Heart right ventricle (tissue), 16 donors: ENCODE results near the gene ANKRD13D. TPM values are rescaled to one million over a fixed set of nuclear protein-coding genes. Genes with fewer than 3 reads are reported as not detected.

Source experiments
- ATAC-seq, 8 donors: fragments of 200-7000 bp; cut with Tn5 transposase; one replicate each; pipeline ENCODE4 v1.9.1; 2020; ENCODE audit warnings: mild to moderate bottlenecking in 8 of 8, moderate library complexity in 8 of 8, moderate number of reproducible peaks in 1 of 8
- DNase-seq, 2 donors: peaks; one replicate each; pipeline ENCODE4 v3.0.0-alpha.2; 2020
- H3K27ac ChIP-seq, 10 donors: fragments of 200-600 bp; sonication (generic) in 2 of 10; one replicate each; pipeline versions ENCODE4 v1.5.0 to v1.8.0; 2020 to 2022; ENCODE audit warnings: mild to moderate bottlenecking in 3 of 10
- H3K27me3 ChIP-seq, 7 donors: fragments of 200-600 bp; one replicate each; pipeline ENCODE4 v1.8.0; 2021 to 2022; ENCODE audit warnings: mild to moderate bottlenecking in 2 of 7
- H3K36me3 ChIP-seq, 9 donors: fragments of 200-600 bp; sonication (generic) in 1 of 9; one replicate each; pipeline versions ENCODE4 v1.5.0 to v1.8.0; 2020 to 2022; ENCODE audit warnings: mild to moderate bottlenecking in 2 of 9
- H3K4me1 ChIP-seq, 9 donors: fragments of 200-600 bp; sonication (generic) in 1 of 9; one replicate each; pipeline versions ENCODE4 v1.5.0 to v1.8.0; 2020 to 2022; ENCODE audit warnings: mild to moderate bottlenecking in 4 of 9
- H3K4me3 ChIP-seq, 10 donors: fragments of 200-600 bp; sonication (generic) in 2 of 10; one replicate each; pipeline versions ENCODE4 v1.5.0 to v1.8.0; 2020 to 2022; ENCODE audit warnings: mild to moderate bottlenecking in 7 of 10, moderate library complexity in 2 of 10
- H3K9me3 ChIP-seq, 11 donors: fragments of 200-600 bp in 10 of 11; sonication (generic) in 2 of 11; one replicate each; pipeline versions ENCODE4 v1.5.0 to v1.8.0; 2013 to 2022; ENCODE audit warnings: mild to moderate bottlenecking in 2 of 11, control low read depth in 1 of 11, moderate library complexity in 1 of 11
- CTCF ChIP-seq, 9 donors: fragments of 200-600 bp; sonication (generic) in 2 of 9; IDR thresholded peaks; one replicate each; pipeline versions ENCODE4 v1.5.0 to v1.8.0; 2021 to 2022; ENCODE audit warnings: antibody characterized with exemption in 9 of 9, mild to moderate bottlenecking in 5 of 9, moderate library complexity in 1 of 9
- WGBS, 2 donors: extraction: QIAGEN DNeasy Blood & Tissue Kit; methylation state at CpG; one replicate each; pipeline ENCODE4 v1.1.7; 2013; ENCODE audit warnings: inconsistent platforms in 1 of 2; 5-methylcytosine and 5-hydroxymethylcytosine counted together
- intact Hi-C, 10 donors: fragments of 100-400 bp; cut with DNase I; formaldehyde crosslinking; loops; one replicate each; pipeline versions ENCODE4 v1.11.1 to v1.14.2; 2022
- polyA plus RNA-seq, 2 donors: library from polyadenylated mRNA; stranded (reverse); fragments of 200-250 nt; gene quantifications; one replicate each; pipeline ENCODE4 v1.2.3, GENCODE V29; 2013
- total RNA-seq, 10 donors: library from RNA; stranded (reverse); fragmentation: NEBNext Ultra II Directional in 3 of 10; extraction: Animal tissue kit (Norgen Biotek cat#: 25700) in 3 of 10; gene quantifications; one replicate each; pipeline versions ENCODE4 v1.2.1 to v1.2.4, GENCODE V29; 2021 to 2023
- donor health status: Arrhythmogenic right ventricular cardiomyopathy.
- donor health status: ischemic (EF 13 %, LVEDD 7.1; RV severe dilation, severe dysfunction).
- donor health status: healthy with polysubstance abuse.
- donor health status: DM: no; HTN: yes; CAD: no.
- donor health status: DM: no; HTN: no; CAD: no.
- donor health status: ischemic (EF 25% LVEDD 6.9; RV normal size, moderate dysfunction).
- donor health status: ischemic (EF 25% LVEDD 5.7; RV mildly dilated, moderate dysfunction).
- donor health status: healthy.
- donor health status: DM: yes; HTN: yes; CAD: no.
- donor health status: Ischemic cardiomyopathy.
- donor health status: ischemic (EF 35%, LVEDD 5.7; RV mildly dilated, moderate dysfunction).
- donor health status: nonischemic (EF 11% LVEDD 7.7; RV severe dilation, severe dysfunction).
- donor health status: DM: yes; HTN: yes; CAD: no.
- donor health status: PGD.
- donor health status: ischemic (EF 29% LVEDD 5.4; RV normal size, mild dysfunction).
- donor health status: nonischemic (EF 23%, LVEDD 6.1; RV moderate dilation, normal function).

Gene ANKRD13D
- total and polyA plus RNA-seq, 12 donors: 7.9 to 39.4 (median 13.3) TPM

- intact Hi-C loops: no loop called here
- H3K27ac ChIP-seq: no peak overlapping the region
- ATAC-seq: no peak
- peaks cover 0 to 17% (median 0%) of the 10 kb centered on the region in 11 donors for H3K9me3 ChIP-seq
- 95 to 98% methylated on average over 7 of the region's 7 CpGs for WGBS, 2 donors
- H3K4me3 ChIP-seq: no peak overlapping the region
- no peak for TF ChIP-seq CTCF (IDR thresholded peaks at IDR 0.05)
- peaks cover 0 to 85% (median 22%) of the 10 kb centered on the region in 9 donors for H3K36me3 ChIP-seq
- no peak for DNase-seq
- no peaks in the 10 kb centered on the region for H3K27me3 ChIP-seq
- peaks cover 6 to 26% (median 18%) of the 10 kb centered on the region in 9 donors for H3K4me1 ChIP-seq
These were observed 9.7 kb downstream of the ANKRD13D start for GRCh38 chr11:67298786-67299185.

- no peak for ATAC-seq
- intact Hi-C loops: loop anchor here in 2 of 10 donors (5.0 kb wide), 1 partner anchor 32 kb away; the partner anchor contains the start of gene GRK2 (in 2 of the 2)
These were observed 10.5 kb downstream of the ANKRD13D start for GRCh38 chr11:67299471-67300191.

GRCh38 chr11:67300256-67300755, 11.2 kb downstream of the ANKRD13D start:
- H3K4me1 ChIP-seq: peaks cover 10 to 35% (median 29%) of the 10 kb centered on the region in 9 donors
- no peak overlapping the region for H3K27ac ChIP-seq
- H3K36me3 ChIP-seq: peaks cover 0 to 70% (median 13%) of the 10 kb centered on the region in 9 donors
- ATAC-seq (no peak), DNase-seq (no peak)
- H3K27me3 ChIP-seq: no peaks in the 10 kb centered on the region
- 95 to 97% methylated on average over 13 of the region's 13 CpGs for WGBS, 2 donors
- no peak overlapping the region for H3K4me3 ChIP-seq
- peaks cover 0 to 13% (median 0%) of the 10 kb centered on the region in 11 donors for H3K9me3 ChIP-seq
- TF ChIP-seq CTCF (IDR thresholded peaks at IDR 0.05): no peak
- intact Hi-C loops: loop anchor here in 2 of 10 donors (5.0 kb wide), 1 partner anchor 33 kb away; the partner anchor contains the start of gene GRK2 (in 2 of the 2)

More at GRCh38 chr11:67299471-67300191, 10.5 kb downstream of the ANKRD13D start:
- Histone ChIP-seq H3K4me1 (peaks cover 10 to 32% (median 26%) of the 10 kb centered on the region in 9 donors), H3K4me3 (no peak overlapping the region), H3K27me3 (no peaks in the 10 kb centered on the region), H3K36me3 (peaks cover 0 to 77% (median 20%) of the 10 kb centered on the region in 9 donors), H3K9me3 (peaks cover 0 to 17% (median 0%) of the 10 kb centered on the region in 11 donors), H3K27ac (no peak overlapping the region)
- no peak for DNase-seq
- no peak for TF ChIP-seq CTCF (IDR thresholded peaks at IDR 0.05)
- WGBS, 2 donors: 95 to 96% methylated on average over 29 of the region's 29 CpGs

GRCh38 chr11:67300756-67301312, 11.7 kb downstream of the ANKRD13D start:
- Histone ChIP-seq H3K4me1 (peaks cover 10 to 36% (median 29%) of the 10 kb centered on the region in 9 donors), H3K36me3 (peaks cover 0 to 65% (median 11%) of the 10 kb centered on the region in 9 donors), H3K27me3 (no peaks in the 10 kb centered on the region), H3K27ac (no peak overlapping the region), H3K4me3 (no peak overlapping the region), H3K9me3 (peaks cover 0 to 8% (median 0%) of the 10 kb centered on the region in 11 donors)
- ATAC-seq (no peak), DNase-seq (no peak)
- intact Hi-C loops: loop anchor here in 2 of 10 donors (5.0 kb wide), 1 partner anchor 34 kb away; the partner anchor contains the start of gene GRK2 (in 2 of the 2)
- TF ChIP-seq CTCF (IDR thresholded peaks at IDR 0.05): no peak
- WGBS, 2 donors: 92 to 93% methylated on average over 22 of the region's 22 CpGs
